ENCODE data around the gene RNF175. TPM values are rescaled to one million over a fixed set of nuclear protein-coding genes. Genes with fewer than 3 reads are reported as not detected.

The RNF175 gene
- total RNA-seq, 1 experiment from 2014 or later = 5.4 TPM

- Mint-ChIP-seq H3K36me3 (peaks cover 29% of the 10 kb centered on the region), H3K27ac (no peak within 1 kb of the TSS), H3K27me3 (ENCODE audit: low read depth) (peaks cover 64% of the 10 kb centered on the region), H3K4me3 (peak within 1 kb of the TSS; percentile 77), H3K9me3 (peaks cover 39% of the 10 kb centered on the region), H3K4me1 (peaks cover 11% of the 10 kb centered on the region)
- DNase-seq (ENCODE audit: low spot score) (peak; percentile 66), ATAC-seq (peak; percentile 83)
- TF ChIP-seq TCF7 (CRISPR knock-in tag; IDR thresholded peaks at IDR 0.05; ENCODE audit: low read depth) (0 out of 2 replicates have a peak, but pooled peaks have one; percentile 6), ZBTB43 (CRISPR knock-in tag; IDR thresholded peaks at IDR 0.05) (peak; percentile 43; the same call in 1 of the 2 replicates), ZNF219 (CRISPR knock-in tag; IDR thresholded peaks at IDR 0.05; ENCODE audit: borderline replicate concordance) (no peak), ZNF671 (CRISPR knock-in tag; IDR thresholded peaks at IDR 0.05) (no peak), E2F4 (CRISPR knock-in tag; IDR thresholded peaks at IDR 0.05; ENCODE audit: borderline replicate concordance, low read depth) (0 out of 2 replicates have a peak, but pooled peaks have one; percentile 24), ETV6 (CRISPR knock-in tag; IDR thresholded peaks at IDR 0.05) (peak; percentile 75; the same call in 1 of the 2 replicates), PREB (CRISPR knock-in tag; IDR thresholded peaks at IDR 0.05; ENCODE audit: borderline replicate concordance) (no peak), HMGXB4 (CRISPR knock-in tag; IDR thresholded peaks at IDR 0.05) (peak; percentile 62; the same call in 1 of the 2 replicates), MYBL2 (CRISPR knock-in tag; IDR thresholded peaks at IDR 0.05) (peak; percentile 55; the same call in 1 of the 2 replicates), ZNF138 (CRISPR knock-in tag; conservative IDR thresholded peaks at IDR 0.05) (0 out of 2 replicates have a peak, but pooled peaks have one; percentile 8), TEAD4 (CRISPR knock-in tag; IDR thresholded peaks at IDR 0.05) (0 out of 2 replicates have a peak, but pooled peaks have one; percentile 13), FOXP4 (CRISPR knock-in tag; IDR thresholded peaks at IDR 0.05) (peak; percentile 45; the same call in 1 of the 2 replicates), SMAD3 (CRISPR knock-in tag; IDR thresholded peaks at IDR 0.05; ENCODE audit: borderline replicate concordance) (0 out of 2 replicates have a peak, but pooled peaks have one; percentile 67)
- ChIA-PET POLR2A (no interaction called here), CTCF (interaction anchor here (1.0 to 2.2 kb wide), 7 partner anchors 37 to 542 kb away, joined by 3 to 16 read pairs (median 4); partner anchors contain the start of gene TMEM131L)
Measured at GRCh38 chr4:153684182-153684970, 75.4 kb downstream of the RNF175 start, which contains the start of gene TLR2. Gene TLR2, plus strand, starts transcription at chr4:153684280. Its CDS starts 18,628 bp downstream, at chr4:153702908.

- H3K27me3 Mint-ChIP-seq (ENCODE audit: low read depth) = peaks cover 63% of the 10 kb centered on the region
- H3K9me3 Mint-ChIP-seq = peaks cover 33% of the 10 kb centered on the region
- H3K4me1 Mint-ChIP-seq = peaks cover 11% of the 10 kb centered on the region
- ATAC-seq (peak; percentile 67), DNase-seq (ENCODE audit: low spot score) (peak; percentile 63)
- CTCF ChIA-PET = interaction anchor here (0.6 to 2.2 kb wide), 6 partner anchors 36 to 510 kb away, joined by 3 to 16 read pairs (median 4); partner anchors contain the start of gene TMEM131L
- POLR2A ChIA-PET = interaction anchor here (0.7 kb wide), 1 partner anchor 78 kb away, joined by 3 read pairs; no protein-coding TSS in a partner anchor
- H3K4me3 Mint-ChIP-seq = peak overlapping the region; percentile 64
- H3K27ac Mint-ChIP-seq = no peak overlapping the region
- H3K36me3 Mint-ChIP-seq = peaks cover 23% of the 10 kb centered on the region
- TF ChIP-seq MXD4 (CRISPR knock-in tag; IDR thresholded peaks at IDR 0.05; ENCODE audit: borderline replicate concordance) (no peak), IRF2 (CRISPR knock-in tag; IDR thresholded peaks at IDR 0.05; ENCODE audit: borderline replicate concordance, low read depth) (no peak), KAT7 (CRISPR knock-in tag; IDR thresholded peaks at IDR 0.05; ENCODE audit: borderline replicate concordance) (0 out of 2 replicates have a peak, but pooled peaks have one; percentile 35), ZNF121 (CRISPR knock-in tag; IDR thresholded peaks at IDR 0.05) (peak; percentile 86; the same call in 1 of the 2 replicates), PREB (CRISPR knock-in tag; IDR thresholded peaks at IDR 0.05; ENCODE audit: borderline replicate concordance) (no peak), ELF4 (CRISPR knock-in tag; IDR thresholded peaks at IDR 0.05; ENCODE audit: low read depth) (no peak), ZNF671 (CRISPR knock-in tag; IDR thresholded peaks at IDR 0.05) (no peak), ATF6 (CRISPR knock-in tag; IDR thresholded peaks at IDR 0.05) (no peak)
Measured at GRCh38 chr4:153683763-153684181, 76.1 kb downstream of the RNF175 start.
